ENCODE data around the gene CWF19L2.
"Not testable (repeated sequence)": the region's sequence is repeated elsewhere in the genome, so short reads cannot be mapped to it uniquely, and the experiment has no call there.

Gene CWF19L2

DNA sequence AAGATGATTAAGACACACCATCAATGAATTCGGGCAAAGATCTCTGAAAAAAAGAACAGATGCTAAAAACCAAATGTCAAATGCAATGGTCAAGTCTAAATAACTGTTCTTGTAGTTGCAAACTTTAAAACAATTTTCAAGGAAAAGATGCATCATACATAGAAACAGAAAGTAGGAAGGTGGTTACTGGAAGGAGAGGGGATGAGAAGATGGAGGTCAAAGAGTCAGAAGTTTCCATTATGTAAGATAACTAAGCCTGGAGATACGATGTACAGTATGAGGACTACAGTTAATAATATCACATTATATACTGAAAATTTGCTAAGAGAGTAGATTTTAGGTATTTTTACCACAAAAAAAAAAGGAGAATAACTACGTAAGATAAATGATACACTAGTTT lies 27.1 kb downstream of the CWF19L2 start:
- no peak for DNase-seq

DNA sequence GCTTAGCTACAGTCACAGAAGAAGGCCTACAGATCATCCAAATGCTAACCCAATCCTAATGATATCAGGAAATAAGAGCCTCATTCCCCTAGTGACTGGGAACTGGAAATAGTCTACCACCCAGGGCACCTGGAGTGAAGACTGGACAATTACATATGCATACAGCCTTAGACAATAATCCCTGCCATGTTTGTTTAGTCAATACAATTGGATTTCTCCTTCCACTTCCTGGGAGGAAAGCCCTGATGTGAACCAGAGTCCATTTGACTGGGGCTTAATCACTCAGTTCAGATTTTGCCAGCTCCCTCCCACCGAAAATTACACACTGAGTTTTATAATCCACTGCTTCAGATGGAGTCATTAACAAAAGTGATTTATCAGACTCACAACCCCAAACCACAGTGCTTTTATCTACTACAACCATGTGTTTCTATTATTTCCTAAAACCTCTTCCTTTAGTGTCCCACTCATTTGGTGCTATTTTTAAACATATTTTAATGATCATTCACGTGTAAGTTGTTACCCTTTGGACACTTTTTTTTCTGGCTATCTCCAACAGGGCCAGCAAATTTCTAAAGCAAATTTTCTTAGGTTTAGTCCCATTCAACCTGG lies 29.9 kb downstream of the CWF19L2 start:
- no peak for DNase-seq

DNA sequence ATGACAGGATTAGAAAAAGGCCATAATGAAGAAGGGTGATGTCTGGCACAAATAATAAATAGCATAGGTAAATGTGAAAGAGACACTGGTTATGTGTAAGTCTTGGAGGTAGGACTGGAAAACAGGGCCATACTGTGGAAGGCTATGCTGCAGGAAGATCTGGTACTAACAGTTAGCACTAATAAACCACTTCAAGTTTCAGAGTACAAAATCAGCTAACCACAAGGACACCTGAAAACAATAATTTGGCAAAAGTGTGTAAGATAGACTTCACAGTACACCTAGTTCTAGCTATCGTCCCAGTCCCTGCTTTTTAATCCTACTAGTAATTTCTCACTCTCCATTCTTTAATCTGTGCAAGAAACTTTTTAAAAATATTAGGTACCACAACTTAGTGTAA lies 44.3 kb downstream of the CWF19L2 start:
- no peak for DNase-seq

DNA sequence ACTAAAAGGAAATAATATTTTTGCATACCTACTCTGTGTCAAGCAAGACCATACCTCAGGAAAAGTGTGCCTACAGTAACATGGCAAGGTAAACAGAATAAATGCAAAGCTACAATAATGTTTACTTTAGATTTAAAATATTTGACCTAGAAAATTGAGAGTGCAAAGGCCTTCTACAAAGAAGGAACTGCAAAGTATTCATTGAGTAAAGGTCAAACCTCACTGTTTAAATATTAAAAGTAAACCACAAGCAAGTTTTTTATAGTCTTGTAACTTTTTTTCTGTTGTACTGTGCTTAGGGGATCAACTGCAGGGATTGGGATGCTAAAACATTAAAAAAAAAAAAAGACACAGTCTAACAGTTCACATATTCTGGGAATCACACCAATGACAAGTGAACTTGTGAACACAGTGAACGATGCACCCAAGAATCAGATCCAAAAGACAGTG lies 48.8 kb downstream of the CWF19L2 start:
- no peak for DNase-seq

DNA sequence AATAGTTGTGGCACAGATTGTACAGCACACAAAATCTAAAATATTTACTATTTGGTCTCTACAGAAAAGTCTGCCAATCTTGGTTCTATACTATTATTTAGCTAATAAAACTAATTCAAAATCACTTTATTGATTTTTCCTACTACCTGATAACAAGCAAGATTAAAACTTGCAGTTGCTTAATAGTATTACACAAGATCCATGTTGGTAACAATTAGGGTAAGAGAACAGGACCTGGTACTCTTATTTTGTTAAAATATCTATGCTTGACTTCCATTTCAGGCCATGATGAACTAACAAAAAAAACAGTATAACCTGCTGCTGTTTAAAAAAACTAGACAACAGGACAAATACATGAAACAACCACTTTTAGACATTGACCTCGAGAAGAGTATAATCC lies 52.4 kb downstream of the CWF19L2 start:
- no peak for DNase-seq

DNA sequence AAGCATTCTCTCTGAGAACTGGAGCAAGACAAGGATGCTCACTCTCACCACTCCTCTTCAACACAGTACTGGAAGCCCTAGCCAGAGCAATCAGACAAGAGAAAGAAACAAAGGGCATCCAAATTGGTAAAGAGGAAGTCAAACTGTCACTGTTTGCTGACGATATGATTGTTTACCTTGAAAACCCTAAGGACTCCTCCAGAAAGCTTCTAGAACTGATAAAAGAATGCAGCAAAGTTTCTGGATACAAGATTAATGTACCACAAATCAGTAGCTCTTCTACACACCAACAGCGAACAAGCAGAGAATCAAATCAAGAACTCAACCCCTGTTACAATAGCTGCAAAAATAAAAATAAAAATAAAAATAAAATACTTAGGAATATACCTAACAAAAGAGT lies 56.5 kb downstream of the CWF19L2 start:
- not testable (repeated sequence) for DNase-seq

DNA sequence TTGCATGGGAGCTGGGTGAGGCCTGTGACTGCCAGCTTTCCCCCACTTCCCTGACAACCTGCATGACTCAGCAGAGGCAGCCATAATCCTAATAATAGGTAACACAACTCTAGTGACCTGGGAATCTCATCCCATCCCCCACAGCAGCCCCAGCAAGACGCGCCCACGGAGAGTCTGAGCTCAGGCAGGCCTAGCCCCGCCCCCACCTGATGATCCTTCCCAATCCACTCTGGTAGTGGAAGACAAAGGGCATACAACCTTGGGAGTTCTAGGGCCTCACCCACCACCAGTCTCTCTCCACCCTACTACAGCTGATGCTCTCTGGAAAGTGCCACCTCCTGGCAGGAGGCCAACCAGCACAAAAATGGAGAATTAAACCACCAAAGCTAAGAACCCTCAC lies 60.3 kb downstream of the CWF19L2 start:
- DNase-seq, result no peak

DNA sequence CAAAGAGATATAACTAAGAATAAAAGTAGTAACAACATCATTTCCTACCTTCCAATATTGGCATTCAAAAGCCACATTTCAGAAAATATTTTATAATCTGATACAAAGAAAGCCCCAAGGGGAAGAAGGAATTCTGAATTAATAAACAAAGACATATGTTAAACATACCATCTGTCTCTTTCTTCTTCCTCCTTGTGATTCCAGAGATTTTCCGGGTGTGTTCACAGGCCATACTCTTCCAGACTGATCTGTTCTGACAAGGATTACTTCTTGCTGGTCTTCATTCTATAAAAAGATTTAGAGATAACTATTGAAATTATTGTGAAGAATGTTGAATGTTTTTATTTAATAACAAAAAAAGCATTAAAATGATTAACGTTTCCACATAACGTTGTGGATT lies 65.0 kb downstream of the CWF19L2 start:
- no peak for DNase-seq

DNA sequence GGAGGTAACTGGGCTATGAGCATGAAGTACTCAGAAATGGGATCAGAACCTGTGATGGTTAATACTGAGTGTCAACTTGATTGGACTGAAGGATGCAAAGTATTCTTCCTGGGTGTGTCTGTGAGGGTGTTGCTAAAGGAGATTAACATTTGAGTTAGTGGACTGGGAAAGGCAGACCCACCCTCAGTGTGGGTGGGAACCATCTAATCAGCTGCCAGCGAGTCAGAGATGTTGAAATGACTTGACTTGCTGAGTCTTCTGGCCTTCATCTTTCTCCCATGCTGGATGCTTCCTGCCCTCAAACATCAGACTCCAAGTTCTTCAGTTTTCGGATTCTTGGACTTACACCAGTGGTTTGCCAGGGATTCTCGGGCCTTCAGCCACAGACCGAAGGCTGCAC lies 66.9 kb downstream of the CWF19L2 start:
- not testable (repeated sequence) for DNase-seq

DNA sequence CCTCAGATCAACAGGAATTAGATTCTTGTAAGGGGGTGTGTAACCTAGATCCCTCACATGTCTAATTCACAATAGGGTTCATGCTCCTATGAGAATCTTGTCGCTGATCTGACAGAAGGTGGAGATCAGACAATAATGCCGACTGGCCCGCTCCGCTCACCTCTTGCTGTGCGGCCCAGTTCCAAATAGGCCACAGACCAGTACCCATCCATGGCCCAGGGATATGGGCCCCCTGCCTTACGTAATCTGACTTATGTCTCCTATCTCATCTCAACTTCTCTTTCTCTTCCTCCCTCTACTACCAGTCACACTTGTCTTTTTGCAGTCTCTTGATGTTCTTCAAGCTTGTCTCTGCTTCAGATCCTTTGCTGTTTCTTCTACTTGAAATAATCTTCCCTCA lies 70.0 kb downstream of the CWF19L2 start:
- DNase-seq, result no peak

DNA sequence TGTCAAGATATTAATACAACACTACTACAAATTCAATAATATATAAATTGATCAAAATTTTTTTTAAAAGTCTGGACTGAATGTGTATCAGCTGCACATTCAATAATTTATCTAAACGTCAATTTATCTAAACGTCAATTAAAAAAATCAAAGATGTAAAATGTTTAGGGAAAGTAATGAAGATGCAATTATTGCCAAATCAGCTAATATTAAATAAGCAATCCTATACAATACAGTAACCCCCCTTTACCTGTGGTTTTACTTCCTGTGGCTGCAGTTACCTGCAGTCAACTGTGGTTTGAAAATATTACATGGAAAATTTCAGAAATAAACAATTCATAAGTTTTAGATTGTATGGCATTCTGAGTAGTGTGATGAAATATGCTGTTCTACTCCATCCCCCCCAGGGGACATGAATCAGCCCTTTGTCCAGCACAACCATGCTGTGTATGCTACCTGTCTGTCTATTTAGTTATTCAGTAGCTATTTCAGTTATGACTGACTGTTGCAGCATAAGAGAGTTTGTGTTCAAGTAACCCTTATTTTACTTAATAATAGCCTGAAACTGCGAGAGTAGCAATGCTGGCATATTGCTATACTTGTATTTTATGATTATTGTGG lies 72.2 kb downstream of the CWF19L2 start:
- no peak for DNase-seq

DNA sequence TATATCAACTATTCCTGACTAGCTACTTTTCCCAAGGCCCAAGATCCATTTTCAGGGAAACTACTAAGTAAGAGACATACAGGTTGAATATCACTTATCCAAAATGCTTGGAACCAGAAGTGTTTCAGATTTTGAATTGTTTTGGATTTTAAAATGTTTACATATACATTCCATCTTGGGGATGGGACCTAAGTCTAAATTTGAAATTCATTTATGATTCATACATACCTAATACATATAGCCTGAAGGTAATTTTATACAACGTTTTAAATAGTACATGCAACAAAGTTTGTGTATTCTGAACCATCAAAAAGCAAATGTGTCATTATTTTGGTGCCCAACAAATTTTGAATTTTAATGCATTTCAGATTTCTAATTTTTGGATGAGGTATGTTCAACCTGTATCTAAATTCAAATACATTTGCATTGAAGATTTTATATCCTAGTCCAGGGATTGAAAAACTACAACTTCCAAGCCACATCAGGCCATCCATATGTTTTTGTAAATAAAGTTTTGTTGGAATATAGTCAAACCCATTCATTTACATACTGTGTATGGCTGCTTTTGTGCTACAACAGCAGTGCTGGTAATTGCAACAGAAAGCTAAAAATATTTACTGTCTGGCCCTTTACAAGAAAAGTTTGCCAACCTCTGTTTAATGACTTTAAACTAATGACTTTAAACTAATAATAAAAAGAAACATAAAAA lies 73.3 kb downstream of the CWF19L2 start:
- no peak for DNase-seq

DNA sequence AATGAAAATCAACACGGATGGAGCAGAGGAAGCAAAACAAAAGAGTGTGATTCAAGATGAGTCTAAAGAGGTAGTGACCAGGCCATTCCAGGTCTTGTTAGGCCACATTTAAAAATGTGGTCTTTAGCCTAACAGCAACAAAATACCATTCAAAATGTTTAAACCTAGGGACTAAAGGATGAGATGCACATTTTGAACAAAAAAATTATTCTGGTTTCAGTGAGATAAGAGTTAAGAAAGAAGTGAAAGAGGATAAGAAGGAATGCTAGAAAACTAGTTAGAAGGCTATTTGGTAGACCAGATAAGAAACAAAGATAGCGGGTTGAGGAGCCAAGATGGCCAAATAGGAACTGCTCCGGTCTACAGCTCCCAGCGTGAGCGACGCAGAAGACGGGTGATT lies 85.2 kb downstream of the CWF19L2 start:
- no peak for DNase-seq

DNA sequence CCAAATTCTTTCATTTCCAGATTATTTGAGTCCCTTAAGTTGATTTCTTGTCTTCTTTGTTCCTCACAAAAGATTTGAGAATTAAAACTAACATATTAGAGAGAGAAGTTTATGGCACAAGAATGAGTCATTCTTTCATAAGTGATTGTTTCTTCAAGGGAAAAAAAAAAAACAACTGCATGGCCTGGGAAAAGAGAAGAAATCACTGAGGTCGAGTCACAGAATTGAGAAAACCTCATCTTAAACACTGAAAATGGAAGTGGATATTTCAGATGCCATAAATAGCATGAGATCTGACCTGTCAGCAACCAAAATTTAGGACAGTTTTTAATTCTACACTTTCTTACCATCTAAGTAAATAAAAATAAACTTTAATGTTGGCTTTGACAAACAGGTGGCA lies 87.2 kb downstream of the CWF19L2 start:
- no peak for DNase-seq

DNA sequence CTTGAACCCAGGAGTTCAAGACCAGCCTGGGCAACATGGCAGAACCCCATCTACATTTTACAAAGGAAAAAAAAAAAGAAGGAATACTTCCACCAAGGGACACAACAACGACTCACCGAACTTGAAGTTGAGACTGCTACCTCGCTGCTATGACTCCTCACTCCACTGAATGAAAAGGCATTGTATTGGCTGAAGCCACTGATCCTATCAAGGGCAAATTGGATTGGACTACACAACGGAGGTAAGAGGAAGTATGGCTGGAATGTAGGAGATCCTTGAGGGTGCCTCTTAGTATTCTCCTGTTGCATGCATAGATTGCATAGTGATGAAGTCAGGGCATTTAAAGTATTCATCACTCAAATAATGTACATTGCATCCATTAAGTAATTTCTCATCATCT lies 97.9 kb downstream of the CWF19L2 start:
- DNase-seq, result no peak

DNA sequence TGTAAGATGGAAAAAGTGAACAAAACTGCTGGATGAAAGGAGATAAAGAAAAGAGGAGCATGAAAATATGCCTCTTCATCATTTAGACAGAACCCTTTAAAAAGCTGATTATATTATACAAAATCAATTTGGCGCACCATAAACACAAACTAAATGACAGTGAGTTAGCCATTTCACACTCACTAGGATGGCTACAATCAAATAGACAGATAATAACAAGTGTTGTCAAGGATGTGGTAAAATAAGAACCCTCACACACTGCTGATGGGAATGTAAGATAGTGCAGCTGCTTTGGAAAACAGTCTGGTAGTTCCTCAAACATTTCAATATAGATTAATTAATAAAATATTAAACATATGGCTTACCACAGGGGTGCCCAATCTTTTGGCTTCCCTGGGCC lies 99.7 kb downstream of the CWF19L2 start:
- DNase-seq, result no peak

DNA sequence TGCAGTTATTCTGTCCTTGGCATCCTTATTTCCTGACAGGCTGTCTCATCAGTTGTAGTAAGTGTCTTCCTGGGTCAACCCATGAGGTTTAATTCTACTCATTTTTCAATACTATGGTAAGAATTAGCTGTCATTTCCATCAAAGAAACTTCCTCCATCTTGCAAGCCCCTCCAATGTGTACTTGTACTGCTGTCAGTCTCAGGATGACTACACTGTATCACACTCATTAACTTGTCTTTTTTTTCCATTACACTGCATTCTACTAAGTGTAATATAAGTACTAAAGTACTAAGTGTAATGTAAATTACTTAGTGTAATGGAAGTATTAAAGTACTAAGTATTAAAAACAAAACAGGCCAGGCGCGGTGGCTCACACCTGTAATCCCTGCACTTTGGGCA lies 102.8 kb downstream of the CWF19L2 start:
- no peak for DNase-seq

DNA sequence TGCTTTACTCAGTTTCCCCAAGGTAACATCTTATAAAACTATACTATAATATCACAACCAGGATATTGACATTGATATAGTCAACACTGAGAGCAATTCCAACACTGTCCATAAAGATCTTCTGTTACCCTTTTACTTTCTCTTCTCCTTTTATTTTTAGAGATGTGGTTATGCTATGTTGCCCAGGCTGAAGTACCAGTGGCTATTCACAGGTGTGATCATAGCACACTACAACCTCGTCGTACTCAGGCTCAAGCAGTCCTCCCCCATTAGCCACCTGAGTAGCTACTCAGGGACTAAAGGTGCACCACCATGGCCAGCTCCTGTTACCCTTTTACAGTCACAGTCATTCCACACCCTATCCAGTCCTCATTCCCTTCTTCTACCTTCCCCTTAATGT lies 119.7 kb downstream of the CWF19L2 start:
- no peak for DNase-seq

DNA sequence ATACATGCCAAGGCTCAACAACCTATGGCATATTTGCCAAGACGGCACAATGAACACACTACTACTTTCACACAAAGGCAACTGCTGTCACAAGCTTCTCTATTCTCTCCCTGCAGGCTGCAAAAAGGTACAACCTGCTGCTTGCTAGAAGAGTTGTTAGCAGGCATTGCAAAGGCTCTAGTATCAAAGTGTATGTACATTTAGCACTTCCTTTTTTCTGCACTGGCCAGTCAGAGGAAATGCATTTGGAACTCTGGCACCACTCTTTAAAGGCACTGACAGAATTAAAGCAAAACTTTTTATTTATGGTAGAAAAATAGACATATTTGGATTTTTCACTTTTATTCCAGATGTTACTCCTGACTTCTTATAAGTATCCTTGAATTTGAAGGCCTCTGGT lies 125.9 kb downstream of the CWF19L2 start:
- DNase-seq, result no peak

DNA sequence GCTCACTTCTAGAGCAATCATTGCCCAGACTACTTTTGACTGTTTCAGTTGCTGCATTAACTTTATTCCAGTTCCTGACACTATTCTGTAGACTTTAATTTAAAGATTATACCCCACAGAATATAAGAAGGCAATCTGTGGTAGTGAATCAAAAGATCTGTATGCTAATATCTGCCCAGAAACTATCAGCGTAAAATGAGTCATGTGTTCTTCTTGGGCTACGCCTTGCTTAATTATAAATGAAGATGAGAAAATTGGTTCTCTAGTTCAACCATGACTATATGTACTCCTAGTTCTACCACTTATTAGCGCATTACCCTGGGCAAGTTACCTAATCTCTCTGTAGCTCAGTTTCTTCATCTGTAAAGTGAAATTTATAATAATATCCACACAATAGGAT lies 128.5 kb downstream of the CWF19L2 start:
- DNase-seq, result no peak

DNA sequence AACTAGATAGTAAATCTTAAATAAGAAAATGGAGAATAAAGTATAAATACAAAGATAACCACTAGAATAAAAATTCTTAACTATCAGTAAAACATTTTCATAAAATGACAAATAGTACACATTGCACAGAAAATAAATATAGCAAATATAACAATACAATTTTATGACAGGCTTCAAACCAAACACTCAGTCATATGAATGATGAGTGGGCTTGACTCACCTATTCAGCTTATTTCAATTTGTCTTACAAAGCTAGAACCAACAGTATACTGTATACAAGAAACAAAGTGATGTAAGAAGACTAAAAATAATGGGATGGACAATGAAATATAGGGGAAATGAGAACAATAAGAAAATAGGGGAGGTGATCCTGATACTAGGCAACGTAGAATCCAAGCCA lies 141.2 kb downstream of the CWF19L2 start:
- no peak for DNase-seq

DNA sequence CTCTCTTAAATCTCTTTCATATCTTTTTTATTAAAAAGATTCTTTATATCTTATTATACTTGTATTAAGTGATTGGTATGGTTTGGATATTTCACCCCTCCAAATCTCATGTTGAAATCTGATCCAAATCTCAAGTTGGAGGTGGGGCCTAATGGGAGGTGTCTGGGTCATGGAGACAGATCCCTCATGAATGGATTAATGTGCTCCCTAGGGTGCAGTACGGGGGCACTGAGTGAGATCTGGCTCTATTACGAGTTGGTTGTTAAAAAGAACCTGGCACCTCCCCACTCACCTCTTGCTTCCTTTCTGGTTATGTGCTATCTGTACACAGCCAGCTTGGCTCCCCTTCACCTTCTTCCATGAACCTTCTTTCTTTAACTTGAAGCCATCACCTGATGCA lies 149.6 kb downstream of the CWF19L2 start:
- DNase-seq, result peak; percentile 11

DNA sequence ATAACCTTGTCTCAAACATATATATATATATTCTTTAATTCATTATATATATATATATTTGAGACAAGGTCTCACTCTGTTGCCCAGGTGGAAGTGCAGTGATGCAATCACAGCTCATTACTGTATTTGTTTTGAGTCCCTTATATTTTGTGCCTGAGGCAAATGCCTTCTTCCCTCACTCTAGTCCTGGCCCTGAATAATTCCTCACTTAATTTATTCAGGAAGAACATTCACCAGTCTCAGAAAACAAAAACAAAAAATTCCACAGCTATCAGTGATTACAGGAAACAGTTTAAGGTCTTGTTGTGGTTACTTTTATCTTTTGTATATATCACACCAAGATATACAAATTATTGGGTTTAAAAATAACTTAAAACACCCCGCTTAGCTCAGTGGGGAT lies 155.7 kb downstream of the CWF19L2 start:
- no peak for DNase-seq

DNA sequence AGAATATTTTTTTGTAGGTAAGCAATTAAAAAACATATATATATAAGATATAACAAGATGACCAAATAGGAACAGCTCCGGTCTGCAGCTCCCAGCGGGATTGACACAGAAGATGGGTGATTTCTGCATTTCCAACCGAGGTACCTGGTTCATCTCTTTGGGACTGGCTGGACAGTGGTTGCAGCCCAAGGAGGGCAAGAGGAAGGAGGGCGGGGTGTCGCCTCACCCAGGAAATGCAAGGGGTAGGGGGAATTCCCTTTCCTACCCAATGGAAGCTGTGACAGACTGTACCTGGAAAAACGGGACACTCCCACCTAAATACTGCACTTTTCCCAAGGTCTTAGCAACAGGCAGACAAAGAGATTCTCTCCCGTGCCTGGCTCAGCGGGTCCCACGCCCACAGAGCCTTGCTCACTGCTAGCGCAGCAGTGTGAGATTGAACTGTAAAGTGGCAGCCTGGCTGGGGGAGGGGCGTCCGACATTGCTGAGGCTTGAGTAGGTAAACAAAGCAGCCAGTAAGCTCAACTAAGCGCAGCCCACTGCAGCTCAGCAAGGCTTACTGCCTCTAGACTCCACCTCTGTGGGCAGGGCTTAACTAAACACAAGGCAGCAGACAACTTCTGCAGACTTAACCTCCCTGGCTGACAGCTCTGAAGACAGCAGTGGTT lies 163.8 kb downstream of the CWF19L2 start:
- DNase-seq, result peak; percentile 30
